Loucy (cell line): ENCODE results near the gene STXBP1.

ENCODE experiments used
- H2AFZ ChIP-seq: fragments of 200-600 bp; sonication (generic); 2 replicates; pipeline ENCODE4 v1.6.0; 2016; ENCODE audit warnings: antibody characterized with exemption, mild to moderate bottlenecking, low read length, moderate library complexity
- H3F3A ChIP-seq: fragments of 200-600 bp; 2 replicates; pipeline ENCODE4 v1.6.0; 2016; ENCODE audit warnings: antibody characterized with exemption, low read depth, mild to moderate bottlenecking
- H3K27me3 ChIP-seq: fragments of 200-600 bp; sonication (generic); 2 replicates; pipeline ENCODE4 v1.6.1; 2014; ENCODE audit warnings: low read length, mild to moderate bottlenecking; ENCODE audit not compliant: insufficient read depth, poor library complexity, severe bottlenecking
- H3K36me3 ChIP-seq: fragments of 200-600 bp; sonication (generic); 2 replicates; pipeline ENCODE4 v1.6.1; 2016; ENCODE audit warnings: low read length; ENCODE audit not compliant: insufficient read depth
- H3K4me1 ChIP-seq: fragments of 200-600 bp; sonication (generic); 2 replicates; pipeline ENCODE4 v1.5.1; 2014; ENCODE audit warnings: low read length, mild to moderate bottlenecking; ENCODE audit not compliant: insufficient read depth, poor library complexity, severe bottlenecking
- H3K4me2 ChIP-seq: fragments of 200-600 bp; sonication (generic); 2 replicates; pipeline ENCODE4 v1.6.0; 2014; ENCODE audit warnings: antibody characterized with exemption, low read length, low read depth, mild to moderate bottlenecking; ENCODE audit not compliant: poor library complexity, severe bottlenecking
- H3K4me3 ChIP-seq: fragments of 200-600 bp; sonication (generic); 2 replicates; pipeline ENCODE4 v1.5.1; 2014; ENCODE audit warnings: low read length, mild to moderate bottlenecking, mixed read lengths; ENCODE audit not compliant: poor library complexity, severe bottlenecking
- H3K79me2 ChIP-seq: fragments of 200-600 bp; sonication (generic); 2 replicates; pipeline ENCODE4 v1.6.1; 2014; ENCODE audit warnings: low read length; ENCODE audit not compliant: insufficient read depth
- H3K9ac ChIP-seq: fragments of 200-600 bp; sonication (generic); 2 replicates; pipeline ENCODE4 v1.6.0; 2014; ENCODE audit warnings: mild to moderate bottlenecking, low read depth, low read length, moderate library complexity; ENCODE audit not compliant: poor library complexity, severe bottlenecking
- H3K9me2 ChIP-seq: fragments of 200-600 bp; sonication (generic); replicated peaks from 2 replicates; pipeline ENCODE4 v1.6.1; 2016; ENCODE audit warnings: low read depth, low read length, mixed read lengths
- H3K9me3 ChIP-seq: fragments of 200-600 bp; sonication (generic); 2 replicates; pipeline ENCODE4 v1.6.1; 2014; ENCODE audit warnings: mild to moderate bottlenecking, antibody characterized with exemption, low read length, low read depth; ENCODE audit not compliant: insufficient read depth
- H4K20me1 ChIP-seq: fragments of 200-600 bp; sonication (generic); 2 replicates; pipeline ENCODE4 v1.6.0; 2014; ENCODE audit warnings: antibody characterized with exemption, low read length, mild to moderate bottlenecking; ENCODE audit not compliant: insufficient read depth, poor library complexity, severe bottlenecking
- CTCF ChIP-seq: fragments of 200-600 bp; sonication (generic); conservative IDR thresholded peaks from 2 replicates; pipeline ENCODE4 v1.5.1; 2014; ENCODE audit warnings: mild to moderate bottlenecking, antibody characterized with exemption, low read length
- EZH2phosphoT487 ChIP-seq: fragments of 200-600 bp; IDR thresholded peaks from 2 replicates; pipeline ENCODE4 v1.6.1; 2018; ENCODE audit warnings: antibody characterized with exemption, mild to moderate bottlenecking, moderate library complexity, borderline replicate concordance

Gene STXBP1

GRCh38 chr9:127633216-127633862 lies 21.3 kb downstream of the STXBP1 start:
- no peaks in the 10 kb centered on the region for H3K36me3 ChIP-seq
- H3K9me3 ChIP-seq: no peaks in the 10 kb centered on the region
- H2AFZ ChIP-seq: no peak overlapping the region
- H3K4me1 ChIP-seq: peaks cover 4% of the 10 kb centered on the region
- peaks cover 10% of the 10 kb centered on the region; the same call in 1 of the 2 replicates for H3K79me2 ChIP-seq
- no peaks in the 10 kb centered on the region for H3F3A ChIP-seq
- no peaks in the 10 kb centered on the region for H3K27me3 ChIP-seq
- H4K20me1 ChIP-seq: peaks cover 6% of the 10 kb centered on the region
- no peak overlapping the region for H3K4me2 ChIP-seq
- no peak overlapping the region for H3K9ac ChIP-seq
- H3K4me3 ChIP-seq: no peak overlapping the region
- TF ChIP-seq CTCF (no peak), EZH2phosphoT487 (no peak)
- no peaks in the 10 kb centered on the region for H3K9me2 ChIP-seq

GRCh38 chr9:127634021-127634420 lies 21.9 kb downstream of the STXBP1 start:
- Histone ChIP-seq H3F3A (no peaks in the 10 kb centered on the region), H3K36me3 (no peaks in the 10 kb centered on the region), H3K9me3 (no peaks in the 10 kb centered on the region), H4K20me1 (peaks cover 6% of the 10 kb centered on the region), H3K4me1 (peaks cover 4% of the 10 kb centered on the region), H2AFZ (no peak overlapping the region), H3K4me2 (no peak overlapping the region), H3K9ac (no peak overlapping the region), H3K79me2 (peaks cover 10% of the 10 kb centered on the region; the same call in 1 of the 2 replicates), H3K9me2 (no peaks in the 10 kb centered on the region), H3K4me3 (no peak overlapping the region), H3K27me3 (no peaks in the 10 kb centered on the region)
- no peak for TF ChIP-seq CTCF
- no peak for TF ChIP-seq EZH2phosphoT487

- Histone ChIP-seq H4K20me1 (peaks cover 6% of the 10 kb centered on the region), H3K4me1 (peaks cover 4% of the 10 kb centered on the region), H3F3A (no peaks in the 10 kb centered on the region), H3K4me3 (no peak overlapping the region), H3K36me3 (no peaks in the 10 kb centered on the region), H2AFZ (no peak overlapping the region), H3K27me3 (no peaks in the 10 kb centered on the region), H3K9ac (no peak overlapping the region), H3K4me2 (no peak overlapping the region), H3K79me2 (peaks cover 10% of the 10 kb centered on the region; the same call in 1 of the 2 replicates), H3K9me2 (no peaks in the 10 kb centered on the region), H3K9me3 (no peaks in the 10 kb centered on the region)
- peak; percentile 37 for TF ChIP-seq CTCF
- no peak for TF ChIP-seq EZH2phosphoT487
Measured at GRCh38 chr9:127634698-127635097, 22.6 kb downstream of the STXBP1 start.
